Measurements from ENCODE around the gene SLC25A25.

Gene SLC25A25

GRCh38 chr9:128153947-128154695 lies 86.1 kb downstream of the SLC25A25 start:
- TF ChIP-seq CTCF (IDR thresholded peaks at IDR 0.05; ENCODE audit: control insufficient read depth, extremely low read depth, insufficient read depth), result no peak
- H3K4me3 ChIP-seq (ENCODE audit: low read depth, low read length), result no peak overlapping the region
- DNase-seq (ENCODE audit: low read depth), result no peak

- no peak for DNase-seq (ENCODE audit: low read depth)
- no peak overlapping the region for H3K4me3 ChIP-seq (ENCODE audit: low read depth, low read length)
- no peak for TF ChIP-seq CTCF (IDR thresholded peaks at IDR 0.05; ENCODE audit: control insufficient read depth, extremely low read depth, insufficient read depth)
These were observed 87.9 kb downstream of the SLC25A25 start for GRCh38 chr9:128155736-128156500.
